Gastrocnemius medialis (tissue), 4 donors: ENCODE data around the gene MAPK8IP3.

Experiments
- CTCF ChIP-seq, 5 experiments: fragments of 450-650 bp in 3 of 5; fragments of 200-600 bp in 2 of 5; sonication (generic) in 2 of 5; IDR thresholded peaks in 4 of 5; conservative IDR thresholded peaks in 1 of 5; 1 replicate in 4 of 5; 2 replicates in 1 of 5; pipeline ENCODE4 v1.5.1; 2016 to 2019; ENCODE audit warnings: antibody characterized with exemption in 5 of 5, mild to moderate bottlenecking in 3 of 5, moderate library complexity in 3 of 5
- POLR2A ChIP-seq, 2 donors: fragments of 450-650 bp; IDR thresholded peaks; one replicate each; pipeline ENCODE4 v1.6.1; 2017; ENCODE audit warnings: antibody characterized with exemption in 2 of 2, mild to moderate bottlenecking in 2 of 2, moderate library complexity in 2 of 2

- no peak for TF ChIP-seq CTCF (IDR thresholded peaks at IDR 0.05 in 4 of 5, conservative IDR thresholded peaks at IDR 0.05 in 1 of 5)
- TF ChIP-seq POLR2A (IDR thresholded peaks at IDR 0.05), result no peak
Measured at GRCh38 chr16:1776991-1777374, 71.0 kb downstream of the MAPK8IP3 start.
